ENCODE measurements around the gene HSPB6. TPM values are rescaled to one million over a fixed set of nuclear protein-coding genes. Genes with fewer than 3 reads are reported as not detected.

The HSPB6 gene
- polyA plus RNA-seq, 3 donors = 18.4 to 27.8 (median 22.7) TPM

- peak in 10 of 11 donors; percentile 89 to 97 (median 96) for DNase-seq (ENCODE audit: extremely low read depth in 1 of 11, low read depth in 9 of 11, low spot score in 4 of 11)
Observed at GRCh38 chr19:35740423-35741202, 16.2 kb downstream of the HSPB6 start.

- no peak for DNase-seq (ENCODE audit: extremely low read depth in 1 of 11, low read depth in 9 of 11, low spot score in 4 of 11)
Observed at GRCh38 chr19:35740108-35740422, 16.8 kb downstream of the HSPB6 start.

- DNase-seq (ENCODE audit: extremely low read depth in 1 of 11, low read depth in 9 of 11, low spot score in 4 of 11) = no peak
Observed at GRCh38 chr19:35739275-35740107, 17.3 kb downstream of the HSPB6 start.

- no peak for DNase-seq (ENCODE audit: extremely low read depth in 1 of 11, low read depth in 9 of 11, low spot score in 4 of 11)
Observed at GRCh38 chr19:35738887-35739229, 18.0 kb downstream of the HSPB6 start.

- no peak for DNase-seq (ENCODE audit: extremely low read depth in 1 of 11, low read depth in 9 of 11, low spot score in 4 of 11)
Observed at GRCh38 chr19:35738021-35738886, 18.6 kb downstream of the HSPB6 start.

GRCh38 chr19:35736913-35737886, 19.6 kb downstream of the HSPB6 start:
- no peak for DNase-seq (ENCODE audit: extremely low read depth in 1 of 11, low read depth in 9 of 11, low spot score in 4 of 11)

GRCh38 chr19:35734889-35735288, 21.9 kb downstream of the HSPB6 start:
- no peak for DNase-seq (ENCODE audit: extremely low read depth in 1 of 11, low read depth in 9 of 11, low spot score in 4 of 11)

- no peak for DNase-seq (ENCODE audit: extremely low read depth in 1 of 11, low read depth in 9 of 11, low spot score in 4 of 11)
Observed at GRCh38 chr19:35734273-35734672, 22.6 kb downstream of the HSPB6 start.

- DNase-seq (ENCODE audit: extremely low read depth in 1 of 11, low read depth in 9 of 11, low spot score in 4 of 11) = no peak
Observed at GRCh38 chr19:35733180-35734125, 23.4 kb downstream of the HSPB6 start.

- DNase-seq (ENCODE audit: extremely low read depth in 1 of 11, low read depth in 9 of 11, low spot score in 4 of 11) = no peak
Observed at GRCh38 chr19:35732540-35733179, 24.2 kb downstream of the HSPB6 start.

- DNase-seq (ENCODE audit: extremely low read depth in 1 of 11, low read depth in 9 of 11, low spot score in 4 of 11) = no peak
Observed at GRCh38 chr19:35731779-35732405, 24.9 kb downstream of the HSPB6 start.

GRCh38 chr19:35731353-35731752, 25.5 kb downstream of the HSPB6 start:
- no peak for DNase-seq (ENCODE audit: extremely low read depth in 1 of 11, low read depth in 9 of 11, low spot score in 4 of 11)

- no peak for DNase-seq (ENCODE audit: extremely low read depth in 1 of 11, low read depth in 9 of 11, low spot score in 4 of 11)
Observed at GRCh38 chr19:35730326-35730725, 26.5 kb downstream of the HSPB6 start.

- no peak for DNase-seq (ENCODE audit: extremely low read depth in 1 of 11, low read depth in 9 of 11, low spot score in 4 of 11)
Observed at GRCh38 chr19:35729763-35730162, 27.1 kb downstream of the HSPB6 start.

- no peak for DNase-seq (ENCODE audit: extremely low read depth in 1 of 11, low read depth in 9 of 11, low spot score in 4 of 11)
Observed at GRCh38 chr19:35729021-35729420, 27.8 kb downstream of the HSPB6 start.

GRCh38 chr19:35727956-35728706, 28.7 kb downstream of the HSPB6 start:
- DNase-seq (ENCODE audit: extremely low read depth in 1 of 11, low read depth in 9 of 11, low spot score in 4 of 11) = no peak

Data from renal cortex interstitium (tissue), 11 donors.